ENCODE measurements around the gene OPN1SW.

- TF ChIP-seq POLR2A (IDR thresholded peaks at IDR 0.05; ENCODE audit: low read length) = no peak
- TF ChIP-seq GATA1 (IDR thresholded peaks at IDR 0.05; ENCODE audit: low read depth, low read length) = no peak
These were observed 28.9 kb upstream of the OPN1SW start for GRCh38 chr7:128804484-128804883.
